ENCODE measurements around the gene ANKRD34A.
A peak's percentile ranks its signal among the peaks of the same experiment; 100 is the strongest.
"Not testable (repeated sequence)": the region's sequence is repeated elsewhere in the genome, so short reads cannot be mapped to it uniquely, and the experiment has no call there.

Gene ANKRD34A

GRCh38 chr1:145942871-145943270 is 21.5 kb downstream of the ANKRD34A start:
- no peak for DNase-seq

GRCh38 chr1:145942405-145942804 is 22.0 kb downstream of the ANKRD34A start:
- no peak for DNase-seq

- DNase-seq = no peak
Observed at GRCh38 chr1:145937436-145937835, 26.9 kb downstream of the ANKRD34A start.

- no peak for DNase-seq
Observed at GRCh38 chr1:145936247-145936646, 28.1 kb downstream of the ANKRD34A start.

GRCh38 chr1:145935708-145936107 is 28.7 kb downstream of the ANKRD34A start:
- no peak for DNase-seq

- DNase-seq = not testable (repeated sequence)
Observed at GRCh38 chr1:145932522-145933009, 31.8 kb downstream of the ANKRD34A start.

- DNase-seq = peak; percentile 71
Observed at GRCh38 chr1:145927916-145928643, 36.3 kb downstream of the ANKRD34A start.

GRCh38 chr1:145927063-145927886 is 37.1 kb downstream of the ANKRD34A start, which contains the start of gene RBM8A:
TSS of gene RBM8A (minus strand) at chr1:145927484. CDS start at chr1:145927426, 58 bp downstream.
- peak; percentile 99 for DNase-seq

GRCh38 chr1:145926686-145927062 is 37.7 kb downstream of the ANKRD34A start:
- DNase-seq = no peak

GRCh38 chr1:145922266-145922665 is 42.1 kb downstream of the ANKRD34A start:
- DNase-seq = no peak

- DNase-seq = not testable (repeated sequence)
Observed at GRCh38 chr1:145920297-145920696, 44.1 kb downstream of the ANKRD34A start.

GRCh38 chr1:145918992-145919939 is 45.1 kb downstream of the ANKRD34A start:
- peak; percentile 24 for DNase-seq

- peak; percentile 83 for DNase-seq
Observed at GRCh38 chr1:145918144-145918991, 46.0 kb downstream of the ANKRD34A start, which contains the start of gene PEX11B. TSS of gene PEX11B (minus strand) at chr1:145918717. CDS start at chr1:145918688, 29 bp downstream.

GRCh38 chr1:145917595-145917994 is 46.8 kb downstream of the ANKRD34A start:
- DNase-seq = no peak

- DNase-seq = no peak
Observed at GRCh38 chr1:145916745-145917144, 47.6 kb downstream of the ANKRD34A start.

- no peak for DNase-seq
Observed at GRCh38 chr1:145912128-145912641, 52.2 kb downstream of the ANKRD34A start.

Data from DMS79 treated with DMSO at 0.1 percent for 48 hours (cell line).